Activated B cell treated with CpG ODN at 0.5 μM for 24 hours (primary cell): Measurements from ENCODE around the gene CADM1. TPM values are rescaled to one million over a fixed set of nuclear protein-coding genes. Genes with fewer than 3 reads are reported as not detected.

Experiments used
- ATAC-seq: fragments of 200-7000 bp; cut with Tn5 transposase; one replicate; pipeline ENCODE4 v1.10.0; 2021; ENCODE audit warnings: low read depth, mild to moderate bottlenecking, moderate library complexity
- CTCF ChIA-PET: fragments of 350-600 bp; sonication (Branson Sonifier 250); formaldehyde crosslinking; loops from one replicate; lab custom pipeline; 2021; ENCODE audit warnings: antibody characterized with exemption; lab: Charles Lee
- POLR2A ChIA-PET: fragments of 350-600 bp; sonication (Branson Sonifier 250); formaldehyde crosslinking; loops from one replicate; lab custom pipeline; 2021; ENCODE audit warnings: antibody characterized with exemption; lab: Charles Lee
- DNase-seq: peaks from one replicate; pipeline ENCODE4 v3.0.0; 2022
- H3K27ac Mint-ChIP-seq: one replicate; pipeline ENCODE4 v1.8.0; 2020; ENCODE audit warnings: mixed read lengths
- H3K27me3 Mint-ChIP-seq: one replicate; pipeline ENCODE4 v1.8.0; 2021; ENCODE audit warnings: mixed read lengths
- H3K36me3 Mint-ChIP-seq: one replicate; pipeline ENCODE4 v1.8.0; 2021; ENCODE audit warnings: low read depth, mixed read lengths
- H3K4me1 Mint-ChIP-seq: one replicate; pipeline ENCODE4 v1.8.0; 2021; ENCODE audit warnings: mixed read lengths
- H3K4me3 Mint-ChIP-seq: one replicate; pipeline ENCODE4 v1.8.0; 2020; ENCODE audit warnings: mild to moderate bottlenecking, mixed read lengths
- H3K9me3 Mint-ChIP-seq: one replicate; pipeline ENCODE4 v1.8.0; 2020; ENCODE audit warnings: mixed read lengths
- intact Hi-C: fragments of 100-400 bp; cut with micrococcal nuclease; formaldehyde crosslinking; loops from one replicate; pipeline ENCODE4 v1.15.1; 2024
- total RNA-seq: library from RNA; stranded (reverse); gene quantifications from 2 replicates; pipeline ENCODE4 v1.2.3, GENCODE V29; 2022
- TF ChIP-seq, protein P1 (sequence below): fragments of 200-600 bp; IDR thresholded peaks from one replicate; pipeline ENCODE4 v1.8.0; 2022; ENCODE audit warnings: antibody characterized with exemption, mild to moderate bottlenecking

CADM1 gene
- total RNA-seq, 1 donor from 2014 or later, result 0.86 TPM

DNA sequence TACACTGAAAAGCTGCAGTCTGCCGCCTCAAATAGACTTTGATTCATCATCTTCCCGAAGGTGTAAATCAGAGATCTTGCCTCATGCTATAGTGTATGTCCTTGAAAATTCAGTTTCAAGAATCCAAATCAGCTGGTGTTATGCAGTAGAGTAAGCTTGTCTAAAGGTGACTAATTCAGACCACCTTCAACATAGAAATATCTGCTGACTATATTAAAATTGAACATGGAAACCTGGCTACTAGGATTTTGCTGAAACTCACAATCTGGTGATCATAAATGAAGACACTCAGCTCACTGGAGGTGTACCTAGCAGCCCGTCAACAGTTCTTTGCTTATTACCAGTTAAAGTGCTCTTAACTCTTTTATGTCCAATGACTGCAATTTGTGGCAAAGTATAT is 266.6 kb downstream of the CADM1 start:
- Mint-ChIP-seq H3K9me3 (no peaks in the 10 kb centered on the region), H3K27ac (no peak overlapping the region), H3K4me1 (no peaks in the 10 kb centered on the region), H3K27me3 (no peaks in the 10 kb centered on the region), H3K4me3 (no peak overlapping the region), H3K36me3 (no peaks in the 10 kb centered on the region)
- ATAC-seq (no peak), DNase-seq (no peak)
- intact Hi-C loops, result no loop called here
- POLR2A ChIA-PET, result no interaction called here
- CTCF ChIA-PET, result interaction anchor here (1.5 kb wide), 1 partner anchor 9 kb away, joined by 3 read pairs; no protein-coding TSS in a partner anchor
- TF ChIP-seq, protein P1, sequence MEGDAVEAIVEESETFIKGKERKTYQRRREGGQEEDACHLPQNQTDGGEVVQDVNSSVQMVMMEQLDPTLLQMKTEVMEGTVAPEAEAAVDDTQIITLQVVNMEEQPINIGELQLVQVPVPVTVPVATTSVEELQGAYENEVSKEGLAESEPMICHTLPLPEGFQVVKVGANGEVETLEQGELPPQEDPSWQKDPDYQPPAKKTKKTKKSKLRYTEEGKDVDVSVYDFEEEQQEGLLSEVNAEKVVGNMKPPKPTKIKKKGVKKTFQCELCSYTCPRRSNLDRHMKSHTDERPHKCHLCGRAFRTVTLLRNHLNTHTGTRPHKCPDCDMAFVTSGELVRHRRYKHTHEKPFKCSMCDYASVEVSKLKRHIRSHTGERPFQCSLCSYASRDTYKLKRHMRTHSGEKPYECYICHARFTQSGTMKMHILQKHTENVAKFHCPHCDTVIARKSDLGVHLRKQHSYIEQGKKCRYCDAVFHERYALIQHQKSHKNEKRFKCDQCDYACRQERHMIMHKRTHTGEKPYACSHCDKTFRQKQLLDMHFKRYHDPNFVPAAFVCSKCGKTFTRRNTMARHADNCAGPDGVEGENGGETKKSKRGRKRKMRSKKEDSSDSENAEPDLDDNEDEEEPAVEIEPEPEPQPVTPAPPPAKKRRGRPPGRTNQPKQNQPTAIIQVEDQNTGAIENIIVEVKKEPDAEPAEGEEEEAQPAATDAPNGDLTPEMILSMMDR, result no peak

DNA sequence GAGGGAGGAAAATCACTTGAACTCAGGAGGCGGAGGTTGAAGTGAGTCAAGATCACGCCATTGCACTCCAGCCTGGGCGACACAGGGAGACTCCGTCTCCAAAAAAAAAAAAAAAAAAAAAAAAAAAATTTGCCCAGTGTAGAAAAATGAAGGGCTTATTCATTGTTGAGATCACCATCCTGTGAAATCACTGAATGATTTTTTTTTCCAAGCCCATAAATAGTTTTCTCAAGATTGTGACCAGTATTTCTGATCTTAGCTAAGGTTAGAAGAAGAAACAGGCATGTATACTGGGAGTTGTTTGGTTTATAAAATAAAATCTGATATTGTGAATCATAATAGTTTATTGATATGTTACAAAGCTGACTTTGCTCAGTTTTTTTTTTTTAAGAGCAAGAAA is 269.4 kb downstream of the CADM1 start:
- H3K4me1 Mint-ChIP-seq, result no peaks in the 10 kb centered on the region
- DNase-seq (no peak), ATAC-seq (no peak)
- H3K9me3 Mint-ChIP-seq, result no peaks in the 10 kb centered on the region
- no peaks in the 10 kb centered on the region for H3K36me3 Mint-ChIP-seq
- no peak overlapping the region for H3K27ac Mint-ChIP-seq
- no peaks in the 10 kb centered on the region for H3K27me3 Mint-ChIP-seq
- intact Hi-C loops, result no loop called here
- ChIA-PET CTCF (no interaction called here), POLR2A (interaction anchor here (0.7 kb wide), 1 partner anchor 16 kb away, joined by 3 read pairs; no protein-coding TSS in a partner anchor)
- H3K4me3 Mint-ChIP-seq, result no peak overlapping the region
- TF ChIP-seq, protein P1, result no peak

DNA sequence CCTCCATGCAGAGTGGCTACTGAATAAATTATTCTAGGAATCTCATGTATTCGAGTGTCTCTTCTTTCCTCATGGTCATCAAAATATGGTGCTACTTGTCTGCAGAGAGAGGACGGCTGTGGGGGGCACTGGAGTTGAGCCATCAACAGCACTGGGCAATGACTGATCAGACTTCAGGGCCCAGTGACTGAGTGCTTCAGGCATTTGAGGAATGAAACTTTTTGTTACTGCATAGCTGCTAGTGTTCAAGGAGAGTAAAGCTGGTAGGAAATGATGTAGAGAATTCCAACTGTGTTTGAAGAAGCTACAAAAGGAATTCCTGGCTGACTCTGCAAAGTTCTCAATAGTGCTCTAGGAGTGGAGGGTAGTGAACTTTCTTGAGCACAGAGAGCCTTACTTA is 277.7 kb downstream of the CADM1 start:
- CTCF ChIA-PET, result no interaction called here
- intact Hi-C loops, result no loop called here
- Mint-ChIP-seq H3K27ac (no peak overlapping the region), H3K4me3 (no peak overlapping the region), H3K27me3 (no peaks in the 10 kb centered on the region), H3K9me3 (no peaks in the 10 kb centered on the region), H3K4me1 (peaks cover 17% of the 10 kb centered on the region), H3K36me3 (no peaks in the 10 kb centered on the region)
- POLR2A ChIA-PET, result no interaction called here
- ATAC-seq (no peak), DNase-seq (no peak)
- TF ChIP-seq, protein P1, result no peak

DNA sequence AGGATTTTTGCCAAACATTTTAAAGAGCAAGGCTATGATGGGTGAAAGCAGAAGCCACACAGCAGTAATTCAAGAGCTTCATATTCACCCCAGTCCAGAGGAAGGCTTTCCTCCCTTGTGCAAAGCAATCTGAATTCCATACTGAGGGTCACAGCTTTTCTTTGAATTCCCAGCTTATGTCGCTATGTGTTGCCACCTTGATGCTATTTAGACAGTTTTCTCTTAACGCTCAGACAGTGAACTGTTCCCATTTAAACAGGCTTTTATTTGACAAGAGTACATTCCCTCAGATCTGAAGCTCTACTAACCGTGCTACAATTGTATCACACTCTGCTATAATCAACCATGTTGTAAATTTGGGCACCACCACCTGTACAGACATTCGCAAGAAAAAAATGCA is 279.7 kb downstream of the CADM1 start:
- ATAC-seq, result no peak
- no peaks in the 10 kb centered on the region for H3K9me3 Mint-ChIP-seq
- ChIA-PET CTCF (no interaction called here), POLR2A (no interaction called here)
- no peak for DNase-seq
- no peak overlapping the region for H3K27ac Mint-ChIP-seq
- peaks cover 17% of the 10 kb centered on the region for H3K4me1 Mint-ChIP-seq
- TF ChIP-seq, protein P1, result no peak
- intact Hi-C loops, result loop anchor here (5.0 kb wide), 1 partner anchor 703 kb away; no protein-coding TSS in a partner anchor
- no peaks in the 10 kb centered on the region for H3K27me3 Mint-ChIP-seq
- H3K4me3 Mint-ChIP-seq, result no peak overlapping the region
- H3K36me3 Mint-ChIP-seq, result no peaks in the 10 kb centered on the region

DNA sequence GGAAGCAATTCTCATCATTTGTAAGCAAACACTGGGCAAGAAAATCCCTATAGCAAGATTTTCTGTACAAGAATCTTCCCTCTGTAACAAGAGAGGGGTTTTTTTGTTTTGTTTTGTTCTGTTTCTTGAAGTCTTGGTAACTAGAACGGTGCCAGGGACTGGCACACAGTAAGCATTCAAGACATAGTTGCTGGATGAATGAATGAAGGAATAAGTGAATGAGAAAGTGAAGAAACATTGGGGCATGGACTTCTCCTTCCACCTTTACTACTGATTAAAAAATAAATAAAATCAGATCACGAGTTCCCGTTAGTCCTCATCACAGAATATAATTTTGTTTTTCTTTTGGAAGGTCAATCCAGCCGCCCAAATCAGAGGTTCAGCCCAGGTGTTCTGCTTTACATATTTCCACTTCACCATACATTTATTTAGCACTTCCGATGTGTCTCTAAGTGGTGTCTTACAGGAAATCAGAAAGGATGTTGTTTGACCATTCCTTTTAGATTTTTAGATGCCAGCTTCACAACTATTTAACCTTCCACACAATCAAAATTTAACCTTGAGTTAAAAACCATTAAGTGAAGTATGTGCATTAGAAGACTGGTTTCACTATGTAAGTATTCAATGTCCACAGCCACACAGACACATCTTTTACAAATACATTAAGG is 281.2 kb downstream of the CADM1 start:
- H3K4me3 Mint-ChIP-seq, result no peak overlapping the region

More for the DNA sequence above, 281.2 kb downstream of the CADM1 start:
- no peak for DNase-seq
- TF ChIP-seq, protein P1, result no peak
- CTCF ChIA-PET, result no interaction called here
- peaks cover 17% of the 10 kb centered on the region for H3K4me1 Mint-ChIP-seq
- intact Hi-C loops, result loop anchor here (1.0 to 5.0 kb wide), 2 partner anchors 97 to 704 kb away; no protein-coding TSS in a partner anchor
- ATAC-seq, result peak; percentile 23
- POLR2A ChIA-PET, result no interaction called here
- no peaks in the 10 kb centered on the region for H3K36me3 Mint-ChIP-seq
- H3K27me3 Mint-ChIP-seq, result no peaks in the 10 kb centered on the region
- no peaks in the 10 kb centered on the region for H3K9me3 Mint-ChIP-seq
- H3K27ac Mint-ChIP-seq, result peak overlapping the region; percentile 61
